ENCODE data around the gene CAPZB. TPM values are rescaled to one million over a fixed set of nuclear protein-coding genes. Genes with fewer than 3 reads are reported as not detected.

The CAPZB gene
- polyA plus RNA-seq, 1 of the 3 experiments (the other 2 are of a cell fraction): 122 TPM

GRCh38 chr1:19395678-19396192 lies 89.6 kb downstream of the CAPZB start:
- Histone ChIP-seq H3K36me3 (replicated peaks in 1 of 2; ENCODE audit: control insufficient read depth in 1 of 2, insufficient read depth in 2 of 2, low read length in 1 of 2) (peaks cover 0 to 7% of the 10 kb centered on the region in 2 experiments), H3K27ac (ENCODE audit: low read depth in 2 of 2, low read length in 1 of 2) (peak overlapping the region in 1 of 2 experiments; percentile 87; a peak in 2 of 4 replicates), H4K20me1 (ENCODE audit: insufficient read depth) (peaks cover 95% of the 10 kb centered on the region), H3K27me3 (ENCODE audit: insufficient read depth) (no peaks in the 10 kb centered on the region), H3K9me3 (no peaks in the 10 kb centered on the region), H3K9ac (no peak overlapping the region), H3K9me2 (no peaks in the 10 kb centered on the region), H2AFZ (ENCODE audit: low read depth) (no peak overlapping the region), H3K4me3 (ENCODE audit: low read depth in 2 of 2, low read length in 1 of 2) (no peak overlapping the region), H3K4me2 (no peak overlapping the region), H3K79me2 (ENCODE audit: insufficient read depth) (peaks cover 86% of the 10 kb centered on the region), H3F3A (replicated peaks; ENCODE audit: insufficient read depth) (peaks cover 19% of the 10 kb centered on the region), H3K4me1 (ENCODE audit: control insufficient read depth in 1 of 2, insufficient read depth in 2 of 2, low read depth in 1 of 2, low read length in 1 of 2) (peaks cover 17 to 58% of the 10 kb centered on the region in 2 experiments)
- TF ChIP-seq NRF1 (IDR thresholded peaks at IDR 0.05; ENCODE audit: low read depth, low read length) (no peak), TCF12 (IDR thresholded peaks at IDR 0.05) (peak; percentile 82), EP300 (IDR thresholded peaks at IDR 0.05; ENCODE audit: borderline replicate concordance in 1 of 2, low read depth in 1 of 2, low read length in 1 of 2) (peak in 1 of 2 experiments; percentile 61; a peak in 1 of 4 replicates)
- ChIA-PET CTCF (interaction anchor here (0.7 to 3.0 kb wide), 11 partner anchors 10 to 266 kb away, joined by 3 to 13 read pairs (median 4); no protein-coding TSS in a partner anchor), POLR2A (no interaction called here)
- WGBS (ENCODE audit: low lambda C conversion rate): 63% methylated on average over 12 of the region's 16 CpGs
- peak; percentile 69 for DNase-seq

GRCh38 chr1:19393046-19393445 lies 92.3 kb downstream of the CAPZB start:
- H3K27me3 ChIP-seq (ENCODE audit: insufficient read depth): no peaks in the 10 kb centered on the region
- peaks cover 85% of the 10 kb centered on the region for H3K79me2 ChIP-seq (ENCODE audit: insufficient read depth)
- H3K4me3 ChIP-seq (ENCODE audit: low read depth in 2 of 2, low read length in 1 of 2): no peak overlapping the region
- no peak overlapping the region for H3K9ac ChIP-seq
- CTCF ChIA-PET: interaction anchor here (0.6 to 4.2 kb wide), 16 partner anchors 10 to 262 kb away, joined by 3 to 68 read pairs (median 4); no protein-coding TSS in a partner anchor
- H3K36me3 ChIP-seq (replicated peaks in 1 of 2; ENCODE audit: control insufficient read depth in 1 of 2, insufficient read depth in 2 of 2, low read length in 1 of 2): peaks cover 0 to 7% of the 10 kb centered on the region in 2 experiments
- no peaks in the 10 kb centered on the region for H3K9me3 ChIP-seq
- H2AFZ ChIP-seq (ENCODE audit: low read depth): no peak overlapping the region
- DNase-seq: no peak
- no peak overlapping the region for H3K4me2 ChIP-seq
- peak overlapping the region in 1 of 2 experiments; percentile 97; a peak in 2 of 4 replicates for H3K27ac ChIP-seq (ENCODE audit: low read depth in 2 of 2, low read length in 1 of 2)
- no peak for TF ChIP-seq CTCF (IDR thresholded peaks at IDR 0.05)
- no peak for TF ChIP-seq MEF2A (IDR thresholded peaks at IDR 0.05; ENCODE audit: borderline replicate concordance, low read depth)
- TF ChIP-seq, protein P1, sequence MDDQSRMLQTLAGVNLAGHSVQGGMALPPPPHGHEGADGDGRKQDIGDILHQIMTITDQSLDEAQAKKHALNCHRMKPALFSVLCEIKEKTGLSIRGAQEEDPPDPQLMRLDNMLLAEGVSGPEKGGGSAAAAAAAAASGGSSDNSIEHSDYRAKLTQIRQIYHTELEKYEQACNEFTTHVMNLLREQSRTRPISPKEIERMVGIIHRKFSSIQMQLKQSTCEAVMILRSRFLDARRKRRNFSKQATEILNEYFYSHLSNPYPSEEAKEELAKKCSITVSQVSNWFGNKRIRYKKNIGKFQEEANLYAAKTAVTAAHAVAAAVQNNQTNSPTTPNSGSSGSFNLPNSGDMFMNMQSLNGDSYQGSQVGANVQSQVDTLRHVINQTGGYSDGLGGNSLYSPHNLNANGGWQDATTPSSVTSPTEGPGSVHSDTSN (IDR thresholded peaks at IDR 0.05): no peak
- no peak for TF ChIP-seq YY1 (IDR thresholded peaks at IDR 0.05; ENCODE audit: low read depth)
- TF ChIP-seq RAD21 (IDR thresholded peaks at IDR 0.05; ENCODE audit: low read length): no peak
- no peak for TF ChIP-seq CHD2 (IDR thresholded peaks at IDR 0.05; ENCODE audit: low read length, partially characterized antibody)
- TF ChIP-seq RCOR1 (IDR thresholded peaks at IDR 0.05; ENCODE audit: low read length): no peak
- no peak for TF ChIP-seq EZH2phosphoT487 (IDR thresholded peaks at IDR 0.05; ENCODE audit: borderline replicate concordance, low read depth)
- TF ChIP-seq, protein P2, sequence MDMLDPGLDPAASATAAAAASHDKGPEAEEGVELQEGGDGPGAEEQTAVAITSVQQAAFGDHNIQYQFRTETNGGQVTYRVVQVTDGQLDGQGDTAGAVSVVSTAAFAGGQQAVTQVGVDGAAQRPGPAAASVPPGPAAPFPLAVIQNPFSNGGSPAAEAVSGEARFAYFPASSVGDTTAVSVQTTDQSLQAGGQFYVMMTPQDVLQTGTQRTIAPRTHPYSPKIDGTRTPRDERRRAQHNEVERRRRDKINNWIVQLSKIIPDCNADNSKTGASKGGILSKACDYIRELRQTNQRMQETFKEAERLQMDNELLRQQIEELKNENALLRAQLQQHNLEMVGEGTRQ (IDR thresholded peaks at IDR 0.05; ENCODE audit: borderline replicate concordance, low read depth, low read length): no peak
- TF ChIP-seq NRF1 (IDR thresholded peaks at IDR 0.05; ENCODE audit: low read depth, low read length): no peak
- TF ChIP-seq, protein P3, sequence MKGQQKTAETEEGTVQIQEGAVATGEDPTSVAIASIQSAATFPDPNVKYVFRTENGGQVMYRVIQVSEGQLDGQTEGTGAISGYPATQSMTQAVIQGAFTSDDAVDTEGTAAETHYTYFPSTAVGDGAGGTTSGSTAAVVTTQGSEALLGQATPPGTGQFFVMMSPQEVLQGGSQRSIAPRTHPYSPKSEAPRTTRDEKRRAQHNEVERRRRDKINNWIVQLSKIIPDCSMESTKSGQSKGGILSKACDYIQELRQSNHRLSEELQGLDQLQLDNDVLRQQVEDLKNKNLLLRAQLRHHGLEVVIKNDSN (IDR thresholded peaks at IDR 0.05; ENCODE audit: borderline replicate concordance, low read depth): no peak
- TF ChIP-seq NFIC (IDR thresholded peaks at IDR 0.05; ENCODE audit: borderline replicate concordance): no peak
- TF ChIP-seq, protein P4, sequence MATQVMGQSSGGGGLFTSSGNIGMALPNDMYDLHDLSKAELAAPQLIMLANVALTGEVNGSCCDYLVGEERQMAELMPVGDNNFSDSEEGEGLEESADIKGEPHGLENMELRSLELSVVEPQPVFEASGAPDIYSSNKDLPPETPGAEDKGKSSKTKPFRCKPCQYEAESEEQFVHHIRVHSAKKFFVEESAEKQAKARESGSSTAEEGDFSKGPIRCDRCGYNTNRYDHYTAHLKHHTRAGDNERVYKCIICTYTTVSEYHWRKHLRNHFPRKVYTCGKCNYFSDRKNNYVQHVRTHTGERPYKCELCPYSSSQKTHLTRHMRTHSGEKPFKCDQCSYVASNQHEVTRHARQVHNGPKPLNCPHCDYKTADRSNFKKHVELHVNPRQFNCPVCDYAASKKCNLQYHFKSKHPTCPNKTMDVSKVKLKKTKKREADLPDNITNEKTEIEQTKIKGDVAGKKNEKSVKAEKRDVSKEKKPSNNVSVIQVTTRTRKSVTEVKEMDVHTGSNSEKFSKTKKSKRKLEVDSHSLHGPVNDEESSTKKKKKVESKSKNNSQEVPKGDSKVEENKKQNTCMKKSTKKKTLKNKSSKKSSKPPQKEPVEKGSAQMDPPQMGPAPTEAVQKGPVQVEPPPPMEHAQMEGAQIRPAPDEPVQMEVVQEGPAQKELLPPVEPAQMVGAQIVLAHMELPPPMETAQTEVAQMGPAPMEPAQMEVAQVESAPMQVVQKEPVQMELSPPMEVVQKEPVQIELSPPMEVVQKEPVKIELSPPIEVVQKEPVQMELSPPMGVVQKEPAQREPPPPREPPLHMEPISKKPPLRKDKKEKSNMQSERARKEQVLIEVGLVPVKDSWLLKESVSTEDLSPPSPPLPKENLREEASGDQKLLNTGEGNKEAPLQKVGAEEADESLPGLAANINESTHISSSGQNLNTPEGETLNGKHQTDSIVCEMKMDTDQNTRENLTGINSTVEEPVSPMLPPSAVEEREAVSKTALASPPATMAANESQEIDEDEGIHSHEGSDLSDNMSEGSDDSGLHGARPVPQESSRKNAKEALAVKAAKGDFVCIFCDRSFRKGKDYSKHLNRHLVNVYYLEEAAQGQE (IDR thresholded peaks at IDR 0.05; ENCODE audit: low read depth, low read length): no peak
- TF ChIP-seq EP300 (IDR thresholded peaks at IDR 0.05; ENCODE audit: borderline replicate concordance in 1 of 2, low read depth in 1 of 2, low read length in 1 of 2): no peak
- 90% methylated on average over 7 of the region's 14 CpGs for WGBS (ENCODE audit: low lambda C conversion rate)
- POLR2A ChIA-PET: no interaction called here
- H3K9me2 ChIP-seq: no peaks in the 10 kb centered on the region
- H3K4me1 ChIP-seq (ENCODE audit: control insufficient read depth in 1 of 2, insufficient read depth in 2 of 2, low read depth in 1 of 2, low read length in 1 of 2): peaks cover 29 to 72% of the 10 kb centered on the region in 2 experiments
- H3F3A ChIP-seq (replicated peaks; ENCODE audit: insufficient read depth): peaks cover 19% of the 10 kb centered on the region
- H4K20me1 ChIP-seq (ENCODE audit: insufficient read depth): peaks cover 94% of the 10 kb centered on the region

All from SK-N-SH (cell line).